GM21447 (cell line): ENCODE results near the gene CACNB1.

Source experiments
- ATAC-seq: cut with Tn5 transposase; IDR thresholded peaks from one replicate; pipeline ENCODE4 v1.9.1; 2021; ENCODE audit not compliant: unreplicated experiment

The CACNB1 gene

DNA sequence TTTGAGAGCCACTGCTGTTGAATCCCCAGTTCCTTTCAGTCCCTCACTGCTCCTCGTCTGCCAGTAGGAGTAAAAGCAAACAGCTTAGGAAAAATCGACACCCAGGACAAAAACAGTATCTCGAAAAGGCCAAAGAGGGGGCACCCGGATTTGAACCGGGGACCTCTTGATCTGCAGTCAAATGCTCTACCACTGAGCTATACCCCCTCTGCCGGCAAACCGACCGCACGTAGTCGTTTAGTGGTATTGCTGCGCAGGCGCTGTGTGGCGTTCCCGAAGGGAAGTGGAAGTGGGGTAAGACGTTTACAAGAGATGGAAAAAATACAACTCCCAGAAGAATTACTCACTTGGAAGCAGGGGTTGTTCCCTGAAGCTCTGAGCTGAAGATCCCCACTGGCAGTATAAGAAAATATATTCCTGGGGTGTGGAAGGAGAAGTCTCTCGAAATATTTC, 43.8 kb downstream of the CACNB1 start:
- peak; percentile 48 for ATAC-seq

GRCh38 chr17:39151943-39152818, 45.3 kb downstream of the CACNB1 start:
- ATAC-seq = no peak

DNA sequence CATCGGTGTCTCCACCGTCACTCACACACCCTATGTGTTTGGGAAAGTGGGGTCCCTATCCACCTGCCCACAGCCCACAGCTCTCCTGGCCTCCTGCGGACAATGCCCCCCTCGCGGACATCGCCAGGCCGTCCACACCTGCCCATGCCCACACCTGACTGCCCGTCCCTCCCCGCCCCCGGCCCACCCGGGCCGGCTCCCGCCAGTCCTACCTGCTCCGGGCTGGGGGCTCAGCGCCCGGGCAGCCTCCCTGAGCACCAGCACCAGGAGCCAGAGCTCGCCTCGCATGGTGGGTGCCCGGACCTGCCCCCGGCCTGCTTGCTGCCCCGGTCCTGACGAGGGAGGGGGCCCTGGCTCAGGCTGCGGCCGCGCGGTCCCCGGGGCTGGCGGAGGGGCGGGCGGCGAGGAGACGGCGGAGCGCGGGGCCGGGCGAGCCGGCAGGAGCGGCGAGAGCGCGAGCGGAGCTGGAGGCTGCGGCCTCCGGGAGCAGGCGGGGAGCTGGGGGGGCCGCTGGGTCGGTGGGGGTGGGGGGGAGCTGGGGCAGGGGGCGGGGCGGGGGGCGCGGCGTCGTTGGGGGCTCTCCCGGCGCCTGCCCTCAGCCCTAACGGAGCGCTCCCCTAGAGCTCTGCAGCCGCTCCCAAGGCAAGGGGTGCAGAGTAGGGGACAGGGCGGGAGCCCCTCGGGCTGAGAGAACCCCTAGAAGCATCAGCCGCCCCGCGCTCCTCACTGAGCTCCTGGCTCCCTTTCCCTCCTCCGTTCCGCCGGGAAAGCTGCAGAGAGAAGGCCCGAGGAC, 46.1 kb downstream of the CACNB1 start, which contains the start of gene PLXDC1:
Gene PLXDC1 (minus strand): TSS at position 488 of the 793 bp plus-strand sequence. CDS start 200 bp downstream, at position 288.
- no peak for ATAC-seq

DNA sequence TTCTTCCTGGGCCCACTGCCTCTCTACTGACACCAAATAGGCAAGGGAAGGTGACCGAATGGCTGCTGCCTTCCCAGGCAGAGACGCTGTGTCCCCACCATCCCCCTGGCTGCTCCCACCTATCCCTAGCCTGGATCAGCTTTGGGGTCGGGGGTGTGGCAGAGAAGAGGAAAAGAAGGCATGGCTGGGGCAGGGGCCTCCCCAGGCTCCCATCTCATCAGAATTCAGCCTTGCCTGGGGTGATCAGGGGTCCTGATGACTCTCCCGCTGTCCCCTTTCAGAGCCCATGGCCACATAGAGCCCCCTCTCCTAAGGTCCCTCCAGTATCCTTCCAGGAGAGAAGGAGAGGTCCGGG, 46.7 kb downstream of the CACNB1 start:
- ATAC-seq = no peak

DNA sequence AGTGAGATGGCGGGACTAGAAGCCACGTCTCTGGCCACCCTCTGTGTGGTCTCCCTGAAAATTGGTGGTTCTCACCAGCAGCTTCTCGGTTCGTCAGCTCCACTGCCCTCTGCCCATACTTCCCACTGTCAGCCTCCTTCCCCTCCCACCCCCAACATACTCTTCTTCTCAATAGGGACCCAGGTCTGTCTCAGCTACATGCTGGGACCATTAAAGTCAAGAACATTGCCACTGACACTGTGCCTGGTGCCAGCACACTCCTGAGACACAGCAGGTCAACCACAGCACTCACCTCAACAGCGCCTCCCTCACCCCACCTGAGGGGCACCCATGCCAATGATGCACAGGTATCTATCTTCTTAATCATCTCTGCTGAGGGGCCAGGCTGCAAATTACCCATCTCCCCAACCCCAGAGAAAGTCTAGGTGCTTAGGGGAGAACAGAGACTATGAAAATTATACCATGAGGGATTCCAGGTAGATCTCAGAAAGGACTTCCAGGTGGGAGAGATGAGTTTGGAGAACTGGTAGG, 47.3 kb downstream of the CACNB1 start:
- no peak for ATAC-seq

DNA sequence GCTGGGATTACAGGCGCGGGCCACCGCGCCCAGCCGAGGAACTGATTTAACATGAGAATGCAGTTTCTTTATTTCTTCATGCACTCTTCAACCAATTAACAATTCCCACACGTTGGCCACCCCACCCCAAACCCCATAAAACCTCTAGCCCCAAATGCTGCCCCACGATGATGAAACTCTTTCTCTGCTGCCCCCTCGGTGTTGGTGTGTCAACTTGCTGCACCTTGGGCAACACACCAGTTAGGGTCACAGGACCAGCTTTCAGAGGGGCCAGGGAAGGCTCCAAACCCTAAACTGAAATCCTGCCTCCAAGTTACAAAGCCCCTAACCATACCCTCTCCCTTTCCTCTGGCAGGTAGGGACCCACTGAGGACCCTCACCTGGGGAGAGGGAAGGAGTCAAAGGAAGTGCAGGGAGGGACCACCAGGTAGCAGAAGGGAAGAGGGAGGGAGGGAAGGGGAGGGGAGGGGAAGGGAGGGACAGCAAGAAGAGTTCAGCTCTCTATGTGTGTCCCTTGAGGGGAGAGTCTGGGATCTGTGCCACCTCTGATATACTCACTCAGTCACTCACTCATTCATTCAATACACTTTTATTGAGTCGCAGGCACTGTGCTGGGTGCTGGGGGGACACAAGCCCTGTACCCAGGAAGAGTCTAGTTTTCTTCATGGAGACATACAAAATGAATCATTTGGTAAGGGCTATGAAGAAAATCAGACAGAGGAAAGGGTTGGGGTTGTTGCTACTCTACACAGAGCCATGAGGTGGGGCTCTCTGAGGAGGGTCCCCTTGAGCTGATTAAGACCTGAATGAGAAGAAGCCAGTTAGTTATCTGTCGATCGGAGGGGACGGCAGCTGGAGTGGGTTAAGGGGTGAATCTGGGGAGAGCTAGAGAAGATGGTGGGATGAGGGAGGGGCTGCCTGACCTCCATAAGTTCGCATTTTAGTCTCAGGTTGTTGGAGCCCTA, 50.0 kb downstream of the CACNB1 start:
- no peak for ATAC-seq

DNA sequence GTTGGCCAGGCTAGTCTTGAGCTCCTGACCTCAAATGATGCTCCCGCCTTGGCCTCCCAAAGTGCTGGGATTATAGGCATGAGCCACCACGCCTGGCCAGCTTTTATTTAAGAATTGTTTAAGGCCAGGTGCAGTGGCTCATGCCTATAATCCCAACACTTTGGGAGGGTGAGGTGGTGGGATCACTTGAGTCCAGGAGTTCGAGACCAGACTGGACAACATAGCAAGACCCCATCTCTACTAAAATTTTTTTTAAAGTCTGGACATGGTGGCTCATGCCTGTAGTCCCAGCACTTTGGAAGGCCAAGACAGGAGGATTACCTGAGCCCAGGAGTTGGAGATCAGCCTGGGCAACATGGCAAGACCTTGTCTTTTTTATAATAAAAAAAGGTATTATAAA, 51.2 kb downstream of the CACNB1 start:
- no peak for ATAC-seq

GRCh38 chr17:39145143-39145542, 52.3 kb downstream of the CACNB1 start:
- no peak for ATAC-seq

DNA sequence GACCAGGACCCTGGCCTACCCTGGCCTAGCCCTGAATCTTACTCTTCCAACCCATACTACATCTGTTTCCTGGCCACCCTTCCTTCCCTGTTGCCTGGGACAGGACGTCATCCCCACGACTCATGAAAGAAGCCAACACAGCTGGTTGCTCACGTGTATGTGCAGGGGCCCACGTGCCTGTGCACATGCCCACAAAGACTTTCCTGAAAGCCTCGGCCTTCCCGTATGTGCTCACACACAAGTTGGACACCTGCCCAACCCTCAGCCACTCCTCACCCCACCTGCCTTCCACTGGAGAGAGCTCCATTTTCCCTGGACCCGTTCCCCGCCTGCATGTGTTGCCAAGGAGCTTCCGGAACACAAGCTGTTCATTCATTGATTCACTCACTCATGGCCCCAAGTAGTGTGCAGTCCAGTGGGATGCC, 53.0 kb downstream of the CACNB1 start:
- no peak for ATAC-seq

- ATAC-seq = no peak
These were observed 53.8 kb downstream of the CACNB1 start for GRCh38 chr17:39143552-39144093.

DNA sequence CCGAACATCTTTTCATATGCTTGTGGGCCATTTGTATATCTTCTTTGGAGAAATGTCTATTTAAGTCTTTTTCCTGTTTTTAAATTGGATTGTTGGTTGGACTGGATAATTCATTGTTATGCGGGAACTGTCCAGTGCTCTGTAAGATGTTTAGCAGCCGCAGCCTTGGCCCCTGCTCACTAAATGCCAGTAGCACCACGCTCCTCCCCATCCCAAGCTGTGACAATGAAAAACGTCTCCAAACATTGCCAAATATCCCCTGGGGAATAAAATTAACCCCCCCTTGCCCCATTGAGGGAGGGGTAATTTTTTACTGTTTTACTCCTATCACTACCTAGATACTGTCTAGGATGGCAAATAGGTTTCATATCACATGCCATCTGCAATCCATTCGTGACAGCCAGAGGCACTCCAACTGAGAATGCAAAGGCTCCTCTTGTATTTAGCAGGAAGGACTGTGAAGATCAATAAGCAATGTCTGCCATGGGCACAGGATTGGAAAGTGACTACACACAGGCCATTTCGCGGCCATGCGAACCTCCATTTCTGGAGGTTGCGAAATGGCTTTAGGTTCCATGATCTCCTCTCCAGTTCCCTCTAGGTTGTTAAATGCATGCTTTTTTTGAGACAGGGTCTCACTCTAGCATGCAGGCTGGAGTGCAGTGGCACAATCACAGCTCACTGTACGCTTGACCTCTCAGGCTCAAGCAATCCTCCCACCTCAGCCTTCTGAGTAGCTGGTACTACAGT, 55.4 kb downstream of the CACNB1 start:
- ATAC-seq = no peak

DNA sequence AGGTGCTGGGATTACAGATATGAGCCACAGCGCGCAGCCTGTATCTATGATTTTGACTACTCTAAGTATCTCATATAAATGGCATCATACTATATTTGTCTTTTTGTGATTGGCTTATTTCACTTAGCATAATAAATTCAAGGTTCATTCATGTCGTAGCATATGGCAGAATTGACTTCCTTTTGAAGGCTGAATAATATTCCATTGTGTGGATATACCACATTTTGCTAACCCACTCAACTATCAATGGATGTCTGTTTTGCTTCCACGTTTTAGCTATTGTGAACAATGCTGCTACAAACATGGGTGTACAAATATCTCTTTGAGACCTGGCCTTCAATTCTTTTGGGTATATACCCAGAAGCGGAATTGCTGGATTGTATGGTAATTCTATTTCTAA, 56.2 kb downstream of the CACNB1 start:
- no peak for ATAC-seq

- no peak for ATAC-seq
These were observed 57.9 kb downstream of the CACNB1 start for GRCh38 chr17:39139561-39139960.

- no peak for ATAC-seq
These were observed 58.3 kb downstream of the CACNB1 start for GRCh38 chr17:39139161-39139511.

GRCh38 chr17:39138431-39139160, 58.9 kb downstream of the CACNB1 start:
- no peak for ATAC-seq

DNA sequence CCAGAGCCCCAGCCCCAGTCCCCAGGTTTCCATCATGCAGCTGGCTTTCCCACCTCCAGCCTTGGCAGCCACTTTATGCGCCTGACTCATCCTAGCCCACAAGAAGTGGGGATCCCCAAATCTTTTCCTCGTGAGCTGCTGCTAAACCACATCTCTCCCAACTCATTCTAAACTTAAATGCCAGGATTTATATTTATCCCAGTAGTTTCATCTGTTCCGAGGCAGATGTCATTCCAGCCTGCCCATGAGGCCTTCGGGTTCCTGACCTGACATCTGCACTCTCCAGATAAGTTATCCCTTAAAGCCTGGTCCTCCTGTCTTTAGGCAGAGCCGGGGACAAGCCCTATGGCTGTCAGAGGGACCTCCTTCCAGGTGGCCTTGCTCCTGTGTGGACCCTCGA, 62.6 kb downstream of the CACNB1 start:
- ATAC-seq = no peak

DNA sequence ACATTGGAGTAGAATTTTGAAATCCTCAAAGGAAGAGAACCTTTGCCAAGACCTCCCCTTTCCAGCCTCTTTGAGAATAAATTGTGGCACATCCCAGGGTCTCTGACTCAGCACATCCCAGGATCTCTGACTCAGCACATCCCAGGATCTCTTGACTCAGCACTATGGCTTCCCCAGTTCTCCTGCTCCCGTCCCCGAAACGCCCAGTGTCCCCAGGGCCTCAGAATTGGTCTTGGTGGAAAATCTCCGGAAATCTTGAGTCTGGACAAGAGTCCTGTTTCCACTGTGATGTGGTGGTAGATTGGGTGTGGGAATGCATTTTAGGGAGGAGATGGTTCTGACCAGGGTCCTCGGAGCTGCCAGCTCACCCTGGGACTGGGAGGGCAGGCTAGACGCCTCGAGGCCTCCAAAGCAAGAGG, 65.3 kb downstream of the CACNB1 start:
- no peak for ATAC-seq

- no peak for ATAC-seq
These were observed 65.9 kb downstream of the CACNB1 start for GRCh38 chr17:39131616-39132015.

- ATAC-seq = no peak
These were observed 67.3 kb downstream of the CACNB1 start for GRCh38 chr17:39130205-39130604.
